GM10248 (cell line): Measurements from ENCODE around the gene PAGR1.

Experiments
- CTCF ChIA-PET: fragments of 300-600 bp; sonication (Branson Sonifier 250); formaldehyde crosslinking; extraction: SDS; loops from one replicate; lab custom pipeline; 2021; ENCODE audit warnings: antibody characterized with exemption; lab: Yijun Ruan, JAX
- POLR2A ChIA-PET: fragments of 350-650 bp; sonication (Branson Sonifier 250); formaldehyde crosslinking; extraction: SDS; loops from one replicate; lab custom pipeline; 2020; ENCODE audit warnings: antibody characterized with exemption; lab: Yijun Ruan, JAX
- DNase-seq: peaks from one replicate; pipeline ENCODE4 v3.0.0; 2012; ENCODE audit errors: extremely low spot score
- CTCF ChIP-seq: IDR thresholded peaks from 2 replicates; pipeline ENCODE4 v1.5.1; 2012; ENCODE audit warnings: mild to moderate bottlenecking, low read depth; ENCODE audit errors: extremely low read depth, missing control alignments, control extremely low read depth

The PAGR1 gene

DNA sequence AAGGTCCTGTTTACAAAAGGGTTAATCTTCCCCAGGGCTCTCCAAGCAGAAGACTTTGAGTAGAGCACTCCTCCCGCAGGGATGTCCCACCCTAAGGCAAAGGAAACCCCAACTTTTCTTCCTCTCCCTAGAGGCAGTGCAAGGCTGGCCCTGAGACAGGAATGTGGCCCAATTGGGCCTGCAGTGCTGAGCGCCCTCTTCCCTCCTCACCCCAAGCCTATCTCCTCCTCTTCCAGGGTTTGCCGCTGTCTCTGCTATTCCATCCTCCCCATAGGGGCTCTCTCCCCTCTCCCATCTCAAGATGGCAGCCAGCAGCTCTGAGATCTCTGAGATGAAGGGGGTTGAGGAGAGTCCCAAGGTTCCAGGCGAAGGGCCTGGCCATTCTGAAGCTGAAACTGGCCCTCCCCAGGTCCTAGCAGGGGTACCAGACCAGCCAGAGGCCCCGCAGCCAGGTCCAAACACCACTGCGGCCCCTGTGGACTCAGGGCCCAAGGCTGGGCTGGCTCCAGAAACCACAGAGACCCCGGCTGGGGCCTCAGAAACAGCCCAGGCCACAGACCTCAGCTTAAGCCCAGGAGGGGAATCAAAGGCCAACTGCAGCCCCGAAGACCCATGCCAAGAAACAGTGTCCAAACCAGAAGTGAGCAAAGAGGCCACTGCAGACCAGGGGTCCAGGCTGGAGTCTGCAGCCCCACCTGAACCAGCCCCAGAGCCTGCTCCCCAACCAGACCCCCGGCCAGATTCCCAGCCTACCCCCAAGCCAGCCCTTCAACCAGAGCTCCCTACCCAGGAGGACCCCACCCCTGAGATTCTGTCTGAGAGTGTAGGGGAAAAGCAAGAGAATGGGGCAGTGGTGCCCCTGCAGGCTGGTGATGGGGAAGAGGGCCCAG is 3.0 kb upstream of the PAGR1 start:
- CTCF ChIA-PET, result interaction anchor here (1.0 to 1.7 kb wide), 3 partner anchors 23 to 35 kb away, joined by 3 to 4 read pairs (median 4); partner anchors contain the start of gene KIF22
- POLR2A ChIA-PET, result interaction anchor here (0.6 kb wide), 2 partner anchors 12 to 34 kb away, joined by 3 to 6 read pairs; no protein-coding TSS in a partner anchor

DNA sequence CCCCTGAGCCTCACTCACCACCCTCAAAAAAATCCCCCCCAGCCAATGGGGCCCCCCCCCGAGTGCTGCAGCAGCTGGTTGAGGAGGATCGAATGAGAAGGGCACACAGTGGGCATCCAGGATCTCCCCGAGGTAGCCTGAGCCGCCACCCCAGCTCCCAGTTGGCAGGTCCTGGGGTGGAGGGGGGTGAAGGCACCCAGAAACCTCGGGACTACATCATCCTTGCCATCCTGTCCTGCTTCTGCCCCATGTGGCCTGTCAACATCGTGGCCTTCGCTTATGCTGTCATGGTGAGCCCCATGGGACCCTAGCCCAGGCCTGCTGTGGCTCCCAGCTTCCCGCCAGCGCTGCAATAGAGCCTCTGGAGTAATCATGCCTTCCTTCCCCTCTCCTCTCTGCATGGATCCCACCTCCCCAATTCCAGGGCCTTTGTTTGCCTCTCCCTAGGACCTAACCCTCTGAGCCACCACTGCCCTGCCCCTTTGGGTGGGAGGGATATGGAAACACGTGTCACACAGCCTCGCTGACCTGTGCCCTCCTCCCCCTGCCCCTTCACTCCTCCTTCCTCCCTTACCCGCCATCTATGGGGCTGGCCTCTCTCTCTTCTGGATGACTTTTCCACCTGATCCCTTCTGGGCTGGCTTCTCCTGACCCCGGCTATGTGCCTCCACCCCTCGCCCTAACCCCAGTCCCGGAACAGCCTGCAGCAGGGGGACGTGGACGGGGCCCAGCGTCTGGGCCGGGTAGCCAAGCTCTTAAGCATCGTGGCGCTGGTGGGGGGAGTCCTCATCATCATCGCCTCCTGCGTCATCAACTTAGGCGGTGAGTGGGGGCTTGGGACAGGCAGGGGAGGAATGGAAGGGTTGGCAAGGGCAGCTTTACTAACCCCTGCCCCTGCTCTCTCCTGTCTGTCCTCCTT is 2.0 kb upstream of the PAGR1 start:
- no peak for TF ChIP-seq CTCF
- CTCF ChIA-PET, result interaction anchor here (1.7 kb wide), 1 partner anchor 24 kb away, joined by 4 read pairs; the partner anchor contains the start of gene KIF22
- POLR2A ChIA-PET, result interaction anchor here (0.6 kb wide), 2 partner anchors 13 to 35 kb away, joined by 3 to 6 read pairs; no protein-coding TSS in a partner anchor
- no peak for DNase-seq

More for the DNA sequence above, 3.0 kb upstream of the PAGR1 start:
- TF ChIP-seq CTCF, result no peak
- DNase-seq, result no peak

GRCh38 chr16:29814592-29814991 is 1.4 kb upstream of the PAGR1 start:
- DNase-seq, result no peak
- TF ChIP-seq CTCF, result no peak
- POLR2A ChIA-PET, result no interaction called here
- CTCF ChIA-PET, result interaction anchor here (1.7 kb wide), 1 partner anchor 25 kb away, joined by 4 read pairs; the partner anchor contains the start of gene KIF22

GRCh38 chr16:29815032-29815721 is 775 bp upstream of the PAGR1 start:
- CTCF ChIA-PET, result interaction anchor here (0.6 to 3.9 kb wide), 18 partner anchors 8 to 173 kb away, joined by 3 to 39 read pairs (median 4); partner anchors contain the start of gene MAZ
- DNase-seq, result no peak

GRCh38 chr16:29816694-29817441 is 916 bp downstream of the PAGR1 start:
- TF ChIP-seq CTCF, result no peak
- DNase-seq, result peak; percentile 53
- CTCF ChIA-PET, result interaction anchor here (0.6 to 3.9 kb wide), 12 partner anchors 10 to 176 kb away, joined by 3 to 39 read pairs (median 4); partner anchors contain the start of gene MAZ
- POLR2A ChIA-PET, result interaction anchor here (0.5 to 1.7 kb wide), 5 partner anchors 10 to 273 kb away, joined by 3 to 8 read pairs (median 4); partner anchors contain the start of gene TAOK2

More at GRCh38 chr16:29815032-29815721, 775 bp upstream of the PAGR1 start:
- POLR2A ChIA-PET, result interaction anchor here (1.7 kb wide), 1 partner anchor 8 kb away, joined by 8 read pairs; no protein-coding TSS in a partner anchor
- no peak for TF ChIP-seq CTCF
